ENCODE results near the gene MRPL41.
"Not testable (repeated sequence)": the region's sequence is repeated elsewhere in the genome, so short reads cannot be mapped to it uniquely, and the experiment has no call there.

Gene MRPL41

DNA sequence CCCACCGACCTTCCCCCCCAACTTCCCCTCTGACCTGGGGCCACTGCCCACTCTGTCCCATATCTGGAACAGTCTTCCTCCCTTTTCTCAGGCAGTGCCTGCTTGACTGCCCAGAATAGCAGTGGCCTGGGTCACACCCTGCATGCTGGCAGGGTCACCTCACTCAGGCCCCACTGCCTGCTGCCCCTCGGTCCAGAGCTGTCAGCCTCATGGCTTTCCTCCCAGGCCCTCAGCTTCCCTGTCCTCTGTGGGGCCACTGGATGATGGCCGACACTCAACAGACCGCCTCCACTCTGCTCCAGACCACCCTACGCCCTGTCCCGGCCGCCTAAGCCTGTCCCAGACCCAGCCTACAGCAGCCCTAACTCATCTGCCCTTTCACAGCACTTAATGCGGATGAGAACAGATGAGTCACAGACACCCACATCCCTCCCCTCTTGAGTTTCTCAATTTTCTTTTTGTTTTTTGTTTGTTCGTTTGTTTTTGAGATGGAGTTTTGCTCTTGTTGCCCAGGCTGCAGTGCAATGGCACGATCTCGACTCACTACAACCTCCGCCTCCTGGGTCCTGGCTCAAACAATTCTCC is 7.4 kb upstream of the MRPL41 start:
- Histone ChIP-seq H3K36me3 (ENCODE audit: control insufficient read depth in 4 of 4, insufficient read depth in 4 of 4, low read length in 3 of 4) (peaks cover 0 to 8% (median 3%) of the 10 kb centered on the region in 4 experiments), H3K27me3 (replicated peaks in 2 of 5; ENCODE audit: control insufficient read depth in 4 of 5, insufficient read depth in 5 of 5, low read length in 4 of 5) (no peaks in the 10 kb centered on the region), H3K9me3 (ENCODE audit: control extremely low read depth in 1 of 5, control insufficient read depth in 4 of 5, insufficient read depth in 2 of 5, low read depth in 1 of 5, low read length in 4 of 5) (no peaks in the 10 kb centered on the region), H3K4me1 (ENCODE audit: control extremely low read depth in 1 of 4, control insufficient read depth in 4 of 4, insufficient read depth in 4 of 4, low read length in 3 of 4) (peaks cover 0 to 4% (median 0%) of the 10 kb centered on the region in 4 experiments), H3K27ac (ENCODE audit: insufficient read depth in 1 of 2, low read depth in 1 of 2, low read length in 2 of 2, poor library complexity in 1 of 2, severe bottlenecking in 2 of 2) (no peak overlapping the region), H3K4me3 (ENCODE audit: control insufficient read depth in 1 of 7, extremely low read depth in 1 of 7, insufficient read depth in 4 of 7, low read depth in 2 of 7, low read length in 6 of 7) (no peak overlapping the region)
- ChIA-PET POLR2A (no interaction called here), CTCF (no interaction called here)
- WGBS (ENCODE audit: insufficient coverage): 97% methylated on average over 10 of the region's 12 CpGs
- no peak for DNase-seq

- H3K27me3 ChIP-seq (replicated peaks in 2 of 5; ENCODE audit: control insufficient read depth in 4 of 5, insufficient read depth in 5 of 5, low read length in 4 of 5): no peaks in the 10 kb centered on the region
- ChIA-PET POLR2A (no interaction called here), CTCF (interaction anchor here (0.9 to 1.7 kb wide), 3 partner anchors 8 to 14 kb away, joined by 3 to 6 read pairs (median 4); no protein-coding TSS in a partner anchor)
- H3K9me3 ChIP-seq (ENCODE audit: control extremely low read depth in 1 of 5, control insufficient read depth in 4 of 5, insufficient read depth in 2 of 5, low read depth in 1 of 5, low read length in 4 of 5): no peaks in the 10 kb centered on the region
- DNase-seq: no peak
- no peak overlapping the region for H3K27ac ChIP-seq (ENCODE audit: insufficient read depth in 1 of 2, low read depth in 1 of 2, low read length in 2 of 2, poor library complexity in 1 of 2, severe bottlenecking in 2 of 2)
- WGBS (ENCODE audit: insufficient coverage): 95% methylated on average over 9 of the region's 10 CpGs
- peaks cover 2 to 12% (median 7%) of the 10 kb centered on the region in 4 experiments for H3K4me1 ChIP-seq (ENCODE audit: control extremely low read depth in 1 of 4, control insufficient read depth in 4 of 4, insufficient read depth in 4 of 4, low read length in 3 of 4)
- H3K36me3 ChIP-seq (ENCODE audit: control insufficient read depth in 4 of 4, insufficient read depth in 4 of 4, low read length in 3 of 4): peaks cover 0 to 7% (median 3%) of the 10 kb centered on the region in 4 experiments
- no peak overlapping the region for H3K4me3 ChIP-seq (ENCODE audit: control insufficient read depth in 1 of 7, extremely low read depth in 1 of 7, insufficient read depth in 4 of 7, low read depth in 2 of 7, low read length in 6 of 7)
Measured at GRCh38 chr9:137545123-137545522, 6.6 kb upstream of the MRPL41 start.

GRCh38 chr9:137547687-137548543 is 3.8 kb upstream of the MRPL41 start:
- DNase-seq: no peak
- ChIA-PET POLR2A (no interaction called here), CTCF (no interaction called here)
- Histone ChIP-seq H3K27me3 (replicated peaks in 2 of 5; ENCODE audit: control insufficient read depth in 4 of 5, insufficient read depth in 5 of 5, low read length in 4 of 5) (no peaks in the 10 kb centered on the region), H3K36me3 (ENCODE audit: control insufficient read depth in 4 of 4, insufficient read depth in 4 of 4, low read length in 3 of 4) (peaks cover 0 to 3% (median 2%) of the 10 kb centered on the region in 4 experiments), H3K4me1 (ENCODE audit: control extremely low read depth in 1 of 4, control insufficient read depth in 4 of 4, insufficient read depth in 4 of 4, low read length in 3 of 4) (peaks cover 2 to 23% (median 19%) of the 10 kb centered on the region in 4 experiments), H3K27ac (ENCODE audit: insufficient read depth in 1 of 2, low read depth in 1 of 2, low read length in 2 of 2, poor library complexity in 1 of 2, severe bottlenecking in 2 of 2) (no peak overlapping the region), H3K4me3 (ENCODE audit: control insufficient read depth in 1 of 7, extremely low read depth in 1 of 7, insufficient read depth in 4 of 7, low read depth in 2 of 7, low read length in 6 of 7) (no peak overlapping the region), H3K9me3 (ENCODE audit: control extremely low read depth in 1 of 5, control insufficient read depth in 4 of 5, insufficient read depth in 2 of 5, low read depth in 1 of 5, low read length in 4 of 5) (no peaks in the 10 kb centered on the region)
- 97% methylated on average over 15 of the region's 23 CpGs for WGBS (ENCODE audit: insufficient coverage)

GRCh38 chr9:137550231-137550621 is 1.5 kb upstream of the MRPL41 start, which contains the start of gene PNPLA7:
TSS of gene PNPLA7 (minus strand) at chr9:137550402. CDS start at chr9:137550197, 205 bp downstream.
- Histone ChIP-seq H3K4me1 (ENCODE audit: control extremely low read depth in 1 of 4, control insufficient read depth in 4 of 4, insufficient read depth in 4 of 4, low read length in 3 of 4) (peaks cover 2 to 23% (median 19%) of the 10 kb centered on the region in 4 experiments), H3K9me3 (ENCODE audit: control extremely low read depth in 1 of 5, control insufficient read depth in 4 of 5, insufficient read depth in 2 of 5, low read depth in 1 of 5, low read length in 4 of 5) (no peaks in the 10 kb centered on the region), H3K4me3 (ENCODE audit: control insufficient read depth in 1 of 7, extremely low read depth in 1 of 7, insufficient read depth in 4 of 7, low read depth in 2 of 7, low read length in 6 of 7) (peak within 1 kb of the TSS; percentile 56 to 82 (median 71)), H3K36me3 (ENCODE audit: control insufficient read depth in 4 of 4, insufficient read depth in 4 of 4, low read length in 3 of 4) (peaks cover 1 to 12% (median 4%) of the 10 kb centered on the region in 4 experiments), H3K27me3 (replicated peaks in 2 of 5; ENCODE audit: control insufficient read depth in 4 of 5, insufficient read depth in 5 of 5, low read length in 4 of 5) (no peaks in the 10 kb centered on the region), H3K27ac (ENCODE audit: insufficient read depth in 1 of 2, low read depth in 1 of 2, low read length in 2 of 2, poor library complexity in 1 of 2, severe bottlenecking in 2 of 2) (peak within 1 kb of the TSS in 1 of 2 experiments; percentile 49)
- POLR2A ChIA-PET: no interaction called here
- DNase-seq: peak; percentile 54 to 76 (median 68)
- CTCF ChIA-PET: interaction anchor here (1.3 kb wide), 1 partner anchor 15 kb away, joined by 3 read pairs; no protein-coding TSS in a partner anchor
- WGBS (ENCODE audit: insufficient coverage): 2% methylated on average over 6 of the region's 13 CpGs

- WGBS (ENCODE audit: insufficient coverage): 0% methylated on average over 13 of the region's 17 CpGs
Measured at GRCh38 chr9:137550958-137551263, 768 bp upstream of the MRPL41 start.

DNA sequence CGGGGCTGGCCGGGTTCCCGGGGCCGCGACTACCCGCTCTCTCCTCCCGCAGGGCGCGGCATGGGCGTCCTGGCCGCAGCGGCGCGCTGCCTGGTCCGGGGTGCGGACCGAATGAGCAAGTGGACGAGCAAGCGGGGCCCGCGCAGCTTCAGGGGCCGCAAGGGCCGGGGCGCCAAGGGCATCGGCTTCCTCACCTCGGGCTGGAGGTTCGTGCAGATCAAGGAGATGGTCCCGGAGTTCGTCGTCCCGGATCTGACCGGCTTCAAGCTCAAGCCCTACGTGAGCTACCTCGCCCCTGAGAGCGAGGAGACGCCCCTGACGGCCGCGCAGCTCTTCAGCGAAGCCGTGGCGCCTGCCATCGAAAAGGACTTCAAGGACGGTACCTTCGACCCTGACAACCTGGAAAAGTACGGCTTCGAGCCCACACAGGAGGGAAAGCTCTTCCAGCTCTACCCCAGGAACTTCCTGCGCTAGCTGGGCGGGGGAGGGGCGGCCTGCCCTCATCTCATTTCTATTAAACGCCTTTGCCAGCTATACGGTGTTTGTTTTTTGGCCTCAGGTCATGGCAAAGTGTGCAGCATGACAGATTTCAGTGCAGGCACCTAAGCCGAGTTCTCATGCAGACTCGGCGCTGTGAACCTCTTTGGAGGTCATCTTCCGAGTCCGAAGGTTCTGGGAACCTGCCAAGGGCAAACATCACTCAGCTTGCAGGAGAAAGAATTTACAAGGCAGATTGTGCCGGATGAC is 516 bp downstream of the MRPL41 start:
- ChIA-PET POLR2A (interaction anchor here (0.5 to 0.8 kb wide), 2 partner anchors 27 to 76 kb away, joined by 3 read pairs; partner anchors contain the start of gene DPH7), CTCF (interaction anchor here (0.7 to 1.0 kb wide), 3 partner anchors 10 to 76 kb away, joined by 3 to 7 read pairs (median 6); no protein-coding TSS in a partner anchor)
- peak in 2 of 3 donors; percentile 38 to 50 for DNase-seq
- Histone ChIP-seq H3K27me3 (replicated peaks in 2 of 5; ENCODE audit: control insufficient read depth in 4 of 5, insufficient read depth in 5 of 5, low read length in 4 of 5) (no peaks in the 10 kb centered on the region), H3K27ac (ENCODE audit: insufficient read depth in 1 of 2, low read depth in 1 of 2, low read length in 2 of 2, poor library complexity in 1 of 2, severe bottlenecking in 2 of 2) (peak overlapping the region in 1 of 2 experiments; percentile 58), H3K36me3 (ENCODE audit: control insufficient read depth in 4 of 4, insufficient read depth in 4 of 4, low read length in 3 of 4) (peaks cover 4 to 30% (median 17%) of the 10 kb centered on the region in 4 experiments), H3K9me3 (ENCODE audit: control extremely low read depth in 1 of 5, control insufficient read depth in 4 of 5, insufficient read depth in 2 of 5, low read depth in 1 of 5, low read length in 4 of 5) (no peaks in the 10 kb centered on the region), H3K4me1 (ENCODE audit: control extremely low read depth in 1 of 4, control insufficient read depth in 4 of 4, insufficient read depth in 4 of 4, low read length in 3 of 4) (peaks cover 2 to 23% (median 19%) of the 10 kb centered on the region in 4 experiments), H3K4me3 (ENCODE audit: control insufficient read depth in 1 of 7, extremely low read depth in 1 of 7, insufficient read depth in 4 of 7, low read depth in 2 of 7, low read length in 6 of 7) (peak overlapping the region; percentile 59 to 83 (median 71))
- WGBS (ENCODE audit: insufficient coverage): 17% methylated on average over 58 of the region's 58 CpGs

More at GRCh38 chr9:137550958-137551263, 768 bp upstream of the MRPL41 start:
- Histone ChIP-seq H3K4me3 (ENCODE audit: control insufficient read depth in 1 of 7, extremely low read depth in 1 of 7, insufficient read depth in 4 of 7, low read depth in 2 of 7, low read length in 6 of 7) (peak overlapping the region; percentile 56 to 82 (median 71)), H3K36me3 (ENCODE audit: control insufficient read depth in 4 of 4, insufficient read depth in 4 of 4, low read length in 3 of 4) (peaks cover 4 to 19% (median 8%) of the 10 kb centered on the region in 4 experiments), H3K4me1 (ENCODE audit: control extremely low read depth in 1 of 4, control insufficient read depth in 4 of 4, insufficient read depth in 4 of 4, low read length in 3 of 4) (peaks cover 2 to 23% (median 19%) of the 10 kb centered on the region in 4 experiments)
- POLR2A ChIA-PET; H3K27me3 ChIP-seq (replicated peaks in 2 of 5; ENCODE audit: control insufficient read depth in 4 of 5, insufficient read depth in 5 of 5, low read length in 4 of 5); H3K27ac ChIP-seq (ENCODE audit: insufficient read depth in 1 of 2, low read depth in 1 of 2, low read length in 2 of 2, poor library complexity in 1 of 2, severe bottlenecking in 2 of 2); DNase-seq; H3K9me3 ChIP-seq (ENCODE audit: control extremely low read depth in 1 of 5, control insufficient read depth in 4 of 5, insufficient read depth in 2 of 5, low read depth in 1 of 5, low read length in 4 of 5): not testable (repeated sequence)
- CTCF ChIA-PET: interaction anchor here (0.6 to 0.7 kb wide), 2 partner anchors 20 to 266 kb away, joined by 3 to 4 read pairs; no protein-coding TSS in a partner anchor
